ENCODE data around the gene AFDN. TPM values are rescaled to one million over a fixed set of nuclear protein-coding genes. Genes with fewer than 3 reads are reported as not detected.

Gene AFDN
- total and polyA plus RNA-seq, 4 donors: 93.3 to 188 (median 117) TPM

DNA sequence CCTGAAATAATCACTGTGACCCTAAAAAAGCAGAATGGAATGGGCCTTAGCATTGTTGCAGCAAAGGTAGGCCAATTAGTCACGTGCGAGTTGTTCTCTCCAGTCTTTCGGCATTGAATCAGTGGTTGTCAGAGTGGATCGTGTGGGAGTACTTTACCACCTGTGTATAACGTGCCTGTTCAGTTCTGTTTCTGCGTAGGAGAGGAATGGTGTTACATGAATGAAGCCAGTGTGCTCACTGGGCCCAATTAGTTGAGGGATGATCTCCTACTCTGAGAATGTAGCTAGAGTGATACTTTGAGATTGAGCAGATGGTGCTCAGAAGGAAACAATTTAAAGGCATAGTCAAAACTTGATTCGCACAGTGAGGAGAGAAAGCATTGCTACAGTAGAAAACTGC lies 98.3 kb downstream of the AFDN start:
- H3K36me3 ChIP-seq (ENCODE audit: control insufficient read depth, insufficient read depth, low read length): peaks cover 37% of the 10 kb centered on the region
- WGBS (ENCODE audit: insufficient coverage): 75% methylated on average over 6 of the region's 7 CpGs
- H3K4me1 ChIP-seq (ENCODE audit: control insufficient read depth, insufficient read depth, low read length): peaks cover 6% of the 10 kb centered on the region
- no peak overlapping the region for H3K27ac ChIP-seq (ENCODE audit: low read depth, low read length)
- no peak overlapping the region for H3K4me3 ChIP-seq (ENCODE audit: low read depth, low read length)
- H3K27me3 ChIP-seq (ENCODE audit: control insufficient read depth, insufficient read depth, low read length): no peaks in the 10 kb centered on the region
- H3K9me3 ChIP-seq (ENCODE audit: control insufficient read depth, insufficient read depth, low read length): no peaks in the 10 kb centered on the region
- peak in 1 of 6 donors; percentile 63 for DNase-seq (ENCODE audit: low read depth in 4 of 6, low spot score in 6 of 6)

DNA sequence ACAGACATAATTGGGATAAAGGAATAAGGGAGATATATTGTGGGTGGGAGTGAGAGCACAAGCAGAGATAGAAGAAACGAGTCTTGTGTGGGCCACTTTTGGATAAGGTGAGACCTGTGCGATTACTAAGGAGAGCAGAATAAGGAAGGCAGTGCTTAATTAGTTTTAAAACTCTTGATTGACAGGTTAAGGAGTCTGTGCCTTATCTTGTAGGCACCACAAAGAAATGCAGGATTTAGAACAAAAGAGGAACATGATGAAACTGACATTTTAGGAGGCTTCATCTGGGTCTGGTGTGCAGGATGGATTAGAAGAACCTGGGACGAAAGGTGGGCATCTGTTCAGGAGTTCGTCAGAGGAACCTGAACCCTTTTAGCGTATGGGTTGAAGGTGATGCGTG lies 100.5 kb downstream of the AFDN start:
- no peak overlapping the region for H3K4me3 ChIP-seq (ENCODE audit: low read depth, low read length)
- no peak for DNase-seq (ENCODE audit: low read depth in 4 of 6, low spot score in 6 of 6)
- peaks cover 36% of the 10 kb centered on the region for H3K36me3 ChIP-seq (ENCODE audit: control insufficient read depth, insufficient read depth, low read length)
- 100% methylated on average over 4 of the region's 6 CpGs for WGBS (ENCODE audit: insufficient coverage)
- H3K27me3 ChIP-seq (ENCODE audit: control insufficient read depth, insufficient read depth, low read length): no peaks in the 10 kb centered on the region
- no peaks in the 10 kb centered on the region for H3K9me3 ChIP-seq (ENCODE audit: control insufficient read depth, insufficient read depth, low read length)
- no peak overlapping the region for H3K27ac ChIP-seq (ENCODE audit: low read depth, low read length)
- H3K4me1 ChIP-seq (ENCODE audit: control insufficient read depth, insufficient read depth, low read length): no peaks in the 10 kb centered on the region

DNA sequence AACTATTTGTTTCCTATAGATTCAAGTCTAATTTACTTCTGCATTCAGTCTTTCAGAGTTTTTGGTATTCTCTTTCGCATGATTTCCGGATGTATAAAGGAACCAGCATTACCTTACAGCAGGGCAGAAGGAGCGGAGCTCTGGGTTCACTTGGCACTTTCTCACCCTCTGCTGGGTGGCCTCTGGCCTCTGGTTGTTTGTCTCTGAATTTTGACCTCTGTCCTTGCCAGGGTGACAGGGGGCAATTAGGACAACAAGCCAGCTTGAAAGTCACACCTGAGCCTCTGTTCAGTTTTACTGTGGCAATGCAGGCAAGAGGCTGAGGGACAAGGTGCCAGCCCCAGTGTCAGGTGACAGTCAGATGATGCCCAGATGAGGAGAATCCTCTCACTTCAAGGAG lies 101.4 kb downstream of the AFDN start:
- WGBS (ENCODE audit: insufficient coverage): 100% methylated on average over 3 of the region's 3 CpGs
- Histone ChIP-seq H3K4me1 (ENCODE audit: control insufficient read depth, insufficient read depth, low read length) (no peaks in the 10 kb centered on the region), H3K9me3 (ENCODE audit: control insufficient read depth, insufficient read depth, low read length) (no peaks in the 10 kb centered on the region), H3K4me3 (ENCODE audit: low read depth, low read length) (no peak overlapping the region), H3K36me3 (ENCODE audit: control insufficient read depth, insufficient read depth, low read length) (peaks cover 36% of the 10 kb centered on the region), H3K27ac (ENCODE audit: low read depth, low read length) (no peak overlapping the region), H3K27me3 (ENCODE audit: control insufficient read depth, insufficient read depth, low read length) (no peaks in the 10 kb centered on the region)
- DNase-seq (ENCODE audit: low read depth in 4 of 6, low spot score in 6 of 6): no peak

DNA sequence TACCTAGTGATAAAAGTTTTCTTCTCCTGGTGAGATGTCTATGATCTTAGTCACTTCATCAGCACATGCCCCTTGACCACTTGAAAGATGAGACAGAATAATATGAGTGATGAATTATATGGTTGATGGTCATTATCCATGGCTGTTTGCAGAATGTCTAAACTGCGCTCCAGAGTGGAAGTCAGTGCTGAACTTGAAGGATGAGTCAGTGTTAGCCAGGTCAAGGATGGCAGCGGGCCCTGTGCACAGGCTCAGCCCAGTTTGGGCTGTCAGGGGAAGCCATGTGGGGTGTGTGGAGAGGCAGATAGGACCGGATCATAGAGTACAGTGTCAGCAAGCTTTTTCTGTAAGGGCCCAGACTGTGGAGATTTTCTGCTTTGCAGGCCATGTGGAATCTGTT lies 103.6 kb downstream of the AFDN start:
- Histone ChIP-seq H3K36me3 (ENCODE audit: control insufficient read depth, insufficient read depth, low read length) (peaks cover 30% of the 10 kb centered on the region), H3K4me1 (ENCODE audit: control insufficient read depth, insufficient read depth, low read length) (no peaks in the 10 kb centered on the region), H3K27me3 (ENCODE audit: control insufficient read depth, insufficient read depth, low read length) (no peaks in the 10 kb centered on the region), H3K4me3 (ENCODE audit: low read depth, low read length) (no peak overlapping the region), H3K9me3 (ENCODE audit: control insufficient read depth, insufficient read depth, low read length) (no peaks in the 10 kb centered on the region), H3K27ac (ENCODE audit: low read depth, low read length) (no peak overlapping the region)
- no peak for DNase-seq (ENCODE audit: low read depth in 4 of 6, low spot score in 6 of 6)
- WGBS (ENCODE audit: insufficient coverage): 92% methylated on average over 3 of the region's 3 CpGs

DNA sequence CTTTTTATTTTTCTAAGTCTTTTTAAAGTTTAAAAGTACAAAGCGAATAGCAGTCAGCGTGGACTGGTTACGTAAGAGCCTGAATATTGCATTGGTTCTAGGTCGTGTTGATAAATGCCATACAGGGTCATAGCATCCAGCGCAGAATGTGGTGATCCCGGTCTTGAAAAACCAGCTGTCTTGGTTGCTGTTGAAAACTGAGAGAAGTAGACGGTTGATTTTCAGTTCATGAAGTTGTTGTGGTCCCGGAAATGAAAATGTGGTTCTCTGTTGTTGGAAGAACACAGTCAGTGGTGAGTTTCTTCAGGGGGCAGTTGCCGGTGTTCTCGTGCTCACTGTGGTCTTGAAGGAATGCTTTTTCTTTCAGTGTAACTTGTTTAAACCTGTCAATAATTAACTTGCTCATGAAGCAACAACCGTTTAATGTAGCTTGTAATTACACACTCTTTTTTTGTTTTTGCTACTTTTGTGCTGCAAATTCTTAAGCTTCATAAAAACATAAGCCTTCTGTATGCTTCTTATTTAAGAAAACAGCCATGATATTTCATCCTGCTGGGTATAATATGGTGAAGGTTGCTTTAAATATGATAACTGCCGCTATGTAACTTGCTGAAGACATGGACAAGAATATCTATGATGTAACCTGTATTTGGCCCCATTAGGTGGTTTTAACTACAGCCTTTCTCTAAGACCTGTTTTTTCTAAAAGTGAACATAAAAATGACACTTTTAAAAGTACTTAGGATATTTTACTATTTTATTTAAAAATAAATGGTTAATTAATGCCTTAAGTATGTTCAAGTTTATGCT lies 106.0 kb downstream of the AFDN start:
- WGBS (ENCODE audit: insufficient coverage): 77% methylated on average over 10 of the region's 12 CpGs
- Histone ChIP-seq H3K4me1 (ENCODE audit: control insufficient read depth, insufficient read depth, low read length) (no peaks in the 10 kb centered on the region), H3K4me3 (ENCODE audit: low read depth, low read length) (peak overlapping the region; percentile 21), H3K36me3 (ENCODE audit: control insufficient read depth, insufficient read depth, low read length) (peaks cover 20% of the 10 kb centered on the region), H3K9me3 (ENCODE audit: control insufficient read depth, insufficient read depth, low read length) (no peaks in the 10 kb centered on the region), H3K27me3 (ENCODE audit: control insufficient read depth, insufficient read depth, low read length) (no peaks in the 10 kb centered on the region), H3K27ac (ENCODE audit: low read depth, low read length) (peak overlapping the region; percentile 65)
- no peak for DNase-seq (ENCODE audit: low read depth in 4 of 6, low spot score in 6 of 6)

DNA sequence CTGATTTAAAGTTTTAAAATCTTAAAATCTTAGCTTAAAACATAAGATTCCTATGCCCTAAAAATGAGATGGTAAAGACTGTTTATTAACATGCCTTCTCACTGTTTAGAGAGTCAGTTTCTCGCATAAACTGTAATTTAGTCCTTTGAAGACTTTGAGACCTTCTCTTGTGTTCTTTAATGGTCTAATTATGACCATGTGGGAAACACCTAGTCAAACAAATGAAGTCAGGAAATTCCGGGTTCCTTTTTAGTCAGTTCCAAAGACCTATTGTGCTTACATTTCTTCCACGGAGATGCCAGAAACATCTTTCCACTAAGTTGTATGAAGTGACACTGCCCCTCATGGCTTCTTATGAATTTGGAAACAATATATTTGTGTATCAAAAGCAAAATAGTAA lies 106.6 kb downstream of the AFDN start:
- DNase-seq (ENCODE audit: low read depth in 4 of 6, low spot score in 6 of 6): peak in 1 of 6 donors; percentile 46
- H3K4me1 ChIP-seq (ENCODE audit: control insufficient read depth, insufficient read depth, low read length): no peaks in the 10 kb centered on the region
- no peaks in the 10 kb centered on the region for H3K27me3 ChIP-seq (ENCODE audit: control insufficient read depth, insufficient read depth, low read length)
- H3K4me3 ChIP-seq (ENCODE audit: low read depth, low read length): peak overlapping the region; percentile 21
- no CpG with 5 or more reads among the region's 3 CpGs for WGBS (ENCODE audit: insufficient coverage)
- H3K27ac ChIP-seq (ENCODE audit: low read depth, low read length): peak overlapping the region; percentile 65
- H3K36me3 ChIP-seq (ENCODE audit: control insufficient read depth, insufficient read depth, low read length): peaks cover 15% of the 10 kb centered on the region
- H3K9me3 ChIP-seq (ENCODE audit: control insufficient read depth, insufficient read depth, low read length): no peaks in the 10 kb centered on the region

DNA sequence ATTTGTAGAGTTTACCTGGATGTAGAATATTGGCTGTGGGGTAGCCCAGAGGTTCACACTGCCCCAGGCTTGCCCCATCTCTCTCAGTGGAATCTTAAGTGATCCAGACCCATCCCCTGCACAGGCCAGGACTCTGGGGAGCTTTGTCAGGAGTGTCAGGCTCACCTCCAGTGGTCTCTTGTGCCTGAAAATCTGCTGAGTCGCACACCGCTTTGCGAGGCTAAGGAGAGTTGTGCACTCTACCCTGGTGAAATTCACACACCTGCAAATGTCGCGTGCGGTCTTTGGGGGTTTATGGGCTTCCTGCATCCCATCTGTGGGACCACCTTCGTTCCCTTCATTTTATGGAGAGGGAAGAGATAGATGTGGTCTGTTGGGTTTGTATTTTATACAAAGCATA lies 107.1 kb downstream of the AFDN start:
- Histone ChIP-seq H3K27ac (ENCODE audit: low read depth, low read length) (peak overlapping the region; percentile 65), H3K4me1 (ENCODE audit: control insufficient read depth, insufficient read depth, low read length) (no peaks in the 10 kb centered on the region), H3K9me3 (ENCODE audit: control insufficient read depth, insufficient read depth, low read length) (no peaks in the 10 kb centered on the region), H3K27me3 (ENCODE audit: control insufficient read depth, insufficient read depth, low read length) (no peaks in the 10 kb centered on the region), H3K4me3 (ENCODE audit: low read depth, low read length) (no peak overlapping the region), H3K36me3 (ENCODE audit: control insufficient read depth, insufficient read depth, low read length) (peaks cover 12% of the 10 kb centered on the region)
- WGBS (ENCODE audit: insufficient coverage): 84% methylated on average over 3 of the region's 7 CpGs
- no peak for DNase-seq (ENCODE audit: low read depth in 4 of 6, low spot score in 6 of 6)

DNA sequence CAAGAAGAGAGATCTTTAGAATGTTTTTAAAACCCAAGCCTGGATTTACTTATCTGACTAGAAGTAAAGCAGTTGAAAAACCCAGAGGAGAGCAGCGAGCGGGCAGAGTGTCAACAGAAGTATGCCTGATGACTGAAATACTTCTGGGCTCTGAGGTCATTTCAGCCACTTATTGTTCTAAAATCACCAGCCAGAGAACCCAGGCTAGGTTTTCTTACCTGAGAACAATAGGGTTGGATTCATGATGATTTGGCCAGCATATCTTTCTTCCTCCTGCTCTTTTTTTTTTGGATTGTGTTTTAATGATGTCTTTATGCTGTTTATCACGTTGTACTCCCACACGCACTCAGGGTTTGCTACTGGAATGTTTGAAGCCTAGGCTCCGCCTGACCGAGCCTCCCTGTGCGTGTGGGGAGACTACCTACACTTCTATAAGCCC lies 107.7 kb downstream of the AFDN start:
- H3K4me1 ChIP-seq (ENCODE audit: control insufficient read depth, insufficient read depth, low read length): no peaks in the 10 kb centered on the region
- H3K27me3 ChIP-seq (ENCODE audit: control insufficient read depth, insufficient read depth, low read length): no peaks in the 10 kb centered on the region
- H3K4me3 ChIP-seq (ENCODE audit: low read depth, low read length): no peak overlapping the region
- H3K36me3 ChIP-seq (ENCODE audit: control insufficient read depth, insufficient read depth, low read length): peaks cover 10% of the 10 kb centered on the region
- H3K27ac ChIP-seq (ENCODE audit: low read depth, low read length): peak overlapping the region; percentile 22
- 75% methylated on average over 2 of the region's 7 CpGs for WGBS (ENCODE audit: insufficient coverage)
- H3K9me3 ChIP-seq (ENCODE audit: control insufficient read depth, insufficient read depth, low read length): no peaks in the 10 kb centered on the region
- DNase-seq (ENCODE audit: low read depth in 4 of 6, low spot score in 6 of 6): no peak

DNA sequence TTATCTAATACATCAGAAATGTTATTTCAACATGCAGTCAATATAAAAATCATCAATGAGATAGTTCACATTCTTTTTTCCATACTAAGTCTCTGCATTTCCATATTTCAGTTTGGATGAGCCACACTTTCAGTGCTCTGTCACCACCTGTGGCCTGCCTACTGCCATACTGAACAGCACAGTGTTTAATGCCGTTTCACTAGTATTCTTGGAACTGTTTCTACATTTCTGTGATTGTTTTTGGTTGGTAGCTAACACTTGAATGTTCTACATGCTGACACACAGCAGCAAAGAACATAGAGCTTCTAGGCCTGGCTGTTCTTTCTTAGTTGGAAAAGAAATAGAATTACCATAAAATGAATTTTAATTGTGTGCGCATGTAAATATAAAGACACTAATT lies 109.3 kb downstream of the AFDN start:
- Histone ChIP-seq H3K9me3 (ENCODE audit: control insufficient read depth, insufficient read depth, low read length) (no peaks in the 10 kb centered on the region), H3K27me3 (ENCODE audit: control insufficient read depth, insufficient read depth, low read length) (no peaks in the 10 kb centered on the region), H3K4me1 (ENCODE audit: control insufficient read depth, insufficient read depth, low read length) (no peaks in the 10 kb centered on the region), H3K36me3 (ENCODE audit: control insufficient read depth, insufficient read depth, low read length) (peaks cover 2% of the 10 kb centered on the region), H3K4me3 (ENCODE audit: low read depth, low read length) (no peak overlapping the region), H3K27ac (ENCODE audit: low read depth, low read length) (no peak overlapping the region)
- WGBS (ENCODE audit: insufficient coverage): no CpG with 5 or more reads among the region's 2 CpGs
- peak in 1 of 6 donors; percentile 38 for DNase-seq (ENCODE audit: low read depth in 4 of 6, low spot score in 6 of 6)

DNA sequence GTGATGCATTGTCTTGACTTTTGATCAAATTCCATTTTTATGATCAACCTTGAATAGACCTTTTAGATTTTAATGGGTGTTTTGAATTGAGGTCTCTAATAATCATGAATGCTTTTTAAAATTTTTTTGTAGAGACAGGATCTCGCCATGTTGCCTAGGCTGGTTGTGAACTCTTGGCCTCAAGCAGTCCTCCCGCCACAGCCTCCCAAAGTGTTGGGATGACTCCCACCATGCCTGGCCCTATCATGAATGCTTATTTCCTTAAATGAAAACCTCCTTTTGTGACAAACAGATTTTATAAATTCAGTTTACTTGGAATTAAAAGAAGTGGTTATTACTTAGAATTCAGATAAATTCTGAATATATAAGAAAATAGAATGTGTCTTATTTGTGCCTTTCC lies 110.6 kb downstream of the AFDN start:
- no peaks in the 10 kb centered on the region for H3K9me3 ChIP-seq (ENCODE audit: control insufficient read depth, insufficient read depth, low read length)
- no peaks in the 10 kb centered on the region for H3K27me3 ChIP-seq (ENCODE audit: control insufficient read depth, insufficient read depth, low read length)
- H3K27ac ChIP-seq (ENCODE audit: low read depth, low read length): no peak overlapping the region
- no peaks in the 10 kb centered on the region for H3K4me1 ChIP-seq (ENCODE audit: control insufficient read depth, insufficient read depth, low read length)
- WGBS (ENCODE audit: insufficient coverage): 100% methylated on average over 1 of the region's 2 CpGs
- DNase-seq (ENCODE audit: low read depth in 4 of 6, low spot score in 6 of 6): no peak
- no peak overlapping the region for H3K4me3 ChIP-seq (ENCODE audit: low read depth, low read length)
- no peaks in the 10 kb centered on the region for H3K36me3 ChIP-seq (ENCODE audit: control insufficient read depth, insufficient read depth, low read length)
